ENCODE results near the gene DNMT3A.

Gene DNMT3A

GRCh38 chr2:25372405-25373268 lies 30.9 kb upstream of the DNMT3A start:
- no peak for DNase-seq (ENCODE audit: low read depth)

GRCh38 chr2:25371253-25372241 lies 29.8 kb upstream of the DNMT3A start:
- DNase-seq (ENCODE audit: low read depth): no peak

GRCh38 chr2:25369876-25370275 lies 28.2 kb upstream of the DNMT3A start:
- DNase-seq (ENCODE audit: low read depth): no peak

DNA sequence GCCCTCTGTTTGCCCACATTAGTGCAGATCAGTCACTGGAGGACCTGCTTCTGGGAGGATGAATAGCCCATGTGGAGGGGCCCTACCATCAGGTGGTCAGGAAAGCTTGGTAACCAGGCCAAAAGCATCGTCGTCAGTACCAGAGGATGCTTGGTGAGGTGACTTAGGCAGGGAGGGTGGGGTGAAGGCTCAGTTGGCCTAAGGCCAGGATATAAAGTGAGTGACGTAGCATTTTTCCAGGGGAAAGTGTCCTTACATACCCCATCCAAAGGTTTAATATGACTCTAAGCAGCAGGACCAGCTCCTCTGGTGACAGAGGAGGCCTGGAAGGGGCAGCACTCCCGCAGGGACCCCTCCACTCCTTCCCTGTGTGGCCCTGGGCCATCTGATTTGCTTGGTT lies 27.7 kb upstream of the DNMT3A start:
- no peak for DNase-seq (ENCODE audit: low read depth)

DNA sequence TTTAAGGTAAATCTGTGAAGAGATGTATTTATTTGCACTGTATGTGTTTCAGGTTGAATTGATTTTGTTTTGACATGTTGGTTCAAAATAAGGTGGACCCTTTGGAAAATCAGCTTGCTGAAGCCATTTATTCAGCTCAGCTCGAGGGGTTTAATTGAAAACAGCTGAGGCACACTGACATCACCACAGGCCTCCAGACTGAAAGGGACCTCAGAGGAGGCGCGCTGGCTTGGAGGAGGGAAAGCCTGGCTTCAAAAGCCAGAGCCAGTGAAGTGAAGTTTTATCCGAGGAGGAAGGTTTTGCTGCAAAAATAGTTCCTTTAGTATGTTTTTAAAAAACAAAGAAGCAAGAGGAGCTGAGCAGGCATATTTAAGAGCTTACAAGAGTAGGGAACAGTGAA lies 26.9 kb upstream of the DNMT3A start:
- DNase-seq (ENCODE audit: low read depth): peak; percentile 47

DNA sequence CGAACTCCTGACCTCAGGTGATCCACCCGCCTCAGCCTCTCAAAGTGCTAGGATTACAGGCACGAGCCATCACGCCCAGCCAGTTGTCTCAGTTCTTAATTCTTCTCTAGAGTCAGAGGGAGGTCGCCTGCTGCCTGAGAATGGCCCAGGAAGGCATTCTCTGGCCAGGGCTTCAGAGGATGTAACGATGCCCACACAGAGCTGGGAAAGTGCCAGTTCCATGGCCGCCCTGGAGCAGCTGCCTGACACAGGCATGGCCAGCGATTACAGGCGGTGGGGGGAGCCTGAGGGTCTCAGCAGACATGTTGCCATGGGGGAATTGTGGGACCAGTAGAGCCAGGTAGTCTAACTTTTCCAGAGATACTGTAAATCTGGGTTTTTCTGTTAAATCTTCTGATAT lies 25.6 kb upstream of the DNMT3A start:
- DNase-seq (ENCODE audit: low read depth): no peak

GRCh38 chr2:25366629-25367028 lies 24.9 kb upstream of the DNMT3A start:
- DNase-seq (ENCODE audit: low read depth): no peak

DNA sequence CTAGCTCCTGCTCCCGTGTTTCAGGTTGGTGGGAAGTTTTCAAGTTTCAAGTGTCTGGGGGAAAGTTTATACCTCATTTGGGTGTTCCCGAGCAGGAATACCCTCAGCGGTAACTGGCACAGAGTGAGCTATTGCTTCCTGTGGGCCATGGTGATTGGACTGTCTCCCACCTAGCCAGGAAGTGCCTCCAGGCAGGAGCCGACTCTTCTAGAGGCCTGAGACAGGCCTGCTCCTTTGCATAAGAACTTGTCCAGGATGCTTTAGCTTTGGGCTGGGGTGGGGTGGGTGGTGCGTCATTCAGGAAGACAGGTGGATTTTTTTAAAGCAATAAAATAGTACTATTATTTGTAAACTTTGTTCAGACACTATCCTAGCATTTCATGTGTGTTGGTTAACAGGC lies 23.5 kb upstream of the DNMT3A start:
- no peak for DNase-seq (ENCODE audit: low read depth)

GRCh38 chr2:25363733-25364132 lies 22.0 kb upstream of the DNMT3A start:
- DNase-seq (ENCODE audit: low read depth): no peak

GRCh38 chr2:25362434-25363145 lies 20.9 kb upstream of the DNMT3A start:
- no peak for DNase-seq (ENCODE audit: low read depth)

GRCh38 chr2:25362049-25362433 lies 20.3 kb upstream of the DNMT3A start:
- DNase-seq (ENCODE audit: low read depth): peak; percentile 88

- no peak for DNase-seq (ENCODE audit: low read depth)
These were observed 19.7 kb upstream of the DNMT3A start for GRCh38 chr2:25361261-25362048.

DNA sequence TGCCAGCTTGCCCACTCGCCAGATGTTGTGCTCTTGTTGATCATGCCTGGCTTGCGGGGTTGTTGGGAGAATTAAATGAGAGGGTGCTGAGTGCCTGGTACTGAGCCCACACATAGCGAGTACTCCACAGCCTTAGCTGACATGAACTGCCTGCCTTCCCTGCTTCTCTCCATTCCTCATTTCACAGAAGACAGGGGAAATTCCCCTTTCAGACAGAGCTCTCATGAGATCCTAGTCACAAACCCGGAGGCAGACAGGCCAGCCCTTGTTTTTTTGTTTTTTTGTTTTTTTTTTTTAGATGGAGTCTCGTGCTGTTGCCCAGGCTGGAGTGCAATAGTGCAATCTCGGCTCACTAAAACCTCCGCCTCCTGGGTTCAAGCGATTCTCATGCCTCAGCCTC lies 17.1 kb upstream of the DNMT3A start:
- no peak for DNase-seq (ENCODE audit: low read depth)

GRCh38 chr2:25358249-25358815 lies 16.6 kb upstream of the DNMT3A start:
- no peak for DNase-seq (ENCODE audit: low read depth)

- no peak for DNase-seq (ENCODE audit: low read depth)
These were observed 14.4 kb upstream of the DNMT3A start for GRCh38 chr2:25356088-25356487.

DNA sequence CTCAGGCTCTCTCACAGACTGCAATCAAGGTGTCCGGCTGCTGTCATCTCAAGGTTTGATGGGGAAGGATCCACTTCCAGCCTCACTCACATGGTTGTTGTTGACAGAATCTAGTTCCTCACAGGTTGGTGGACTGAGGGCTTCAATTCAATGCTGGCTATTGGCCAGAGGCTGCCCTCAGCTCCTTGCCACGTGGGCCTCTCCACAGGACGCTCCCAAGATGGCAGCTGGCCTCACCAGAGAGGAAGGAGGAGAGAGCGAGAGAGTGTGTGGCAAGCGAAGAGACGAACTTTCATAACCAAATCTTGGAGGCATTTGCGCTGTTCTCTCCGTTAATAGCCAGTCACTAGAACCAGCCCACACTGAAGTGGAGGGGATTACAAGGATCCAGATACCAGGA lies 13.5 kb upstream of the DNMT3A start:
- DNase-seq (ENCODE audit: low read depth): no peak

DNA sequence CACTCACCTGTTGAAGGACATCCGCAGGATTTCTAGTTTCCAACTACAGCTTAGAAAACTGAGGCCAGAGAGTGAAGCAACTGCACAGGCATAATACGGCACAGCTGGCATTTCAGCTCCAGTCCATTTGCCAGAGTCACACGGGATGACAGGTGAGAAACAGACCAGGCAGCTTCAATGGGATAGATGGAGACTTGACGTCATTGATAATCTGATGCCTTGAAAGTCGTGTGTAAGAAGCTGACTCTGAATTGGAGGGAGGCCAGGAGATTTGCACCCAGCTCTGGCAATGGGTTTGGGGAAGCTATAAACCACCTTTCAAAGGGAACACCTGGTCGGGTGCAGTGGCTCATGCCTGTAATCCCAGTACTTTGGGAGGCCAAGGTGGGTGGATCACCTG lies 12.4 kb upstream of the DNMT3A start:
- DNase-seq (ENCODE audit: low read depth): no peak

DNA sequence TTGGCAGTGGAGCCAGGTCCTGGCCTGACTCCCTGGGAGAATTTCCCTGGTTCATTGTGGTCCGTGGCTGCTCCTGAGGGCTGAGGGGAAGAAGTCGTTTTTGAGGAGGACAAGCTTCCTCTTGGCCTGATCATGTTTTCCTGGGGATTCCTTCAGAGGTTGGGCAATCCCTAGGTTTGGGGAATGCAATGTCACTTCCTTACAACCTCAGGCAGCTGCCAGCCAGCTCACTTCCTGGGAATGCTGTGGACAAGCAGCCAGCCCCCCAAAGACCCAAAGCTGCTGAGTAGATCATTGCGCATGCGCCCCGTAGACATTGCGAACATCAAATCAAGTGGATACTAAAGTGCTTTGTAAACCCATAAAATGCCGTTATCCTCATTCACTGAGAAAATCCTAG lies 7.7 kb upstream of the DNMT3A start:
- peak; percentile 70 for DNase-seq (ENCODE audit: low read depth)

DNA sequence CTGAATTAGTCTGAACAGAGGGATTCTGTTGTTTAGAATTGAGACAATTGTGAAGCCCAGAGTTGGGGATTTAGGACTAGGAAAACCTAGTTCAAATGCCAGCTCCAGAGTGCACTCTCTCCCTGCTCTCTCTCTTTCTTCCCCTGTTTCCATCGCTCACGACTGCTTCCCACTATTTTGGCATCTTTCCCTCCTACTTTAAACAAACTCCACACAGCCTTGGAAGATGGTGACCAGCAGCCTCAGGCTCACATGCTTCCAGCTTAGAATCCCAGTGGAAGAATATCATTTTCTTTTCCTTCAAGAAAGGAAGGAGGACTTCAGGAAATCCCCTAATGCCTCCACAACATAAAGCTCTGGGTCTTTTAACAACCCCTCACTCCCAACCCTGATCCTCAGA lies 6.1 kb upstream of the DNMT3A start:
- DNase-seq (ENCODE audit: low read depth): peak; percentile 10

DNA sequence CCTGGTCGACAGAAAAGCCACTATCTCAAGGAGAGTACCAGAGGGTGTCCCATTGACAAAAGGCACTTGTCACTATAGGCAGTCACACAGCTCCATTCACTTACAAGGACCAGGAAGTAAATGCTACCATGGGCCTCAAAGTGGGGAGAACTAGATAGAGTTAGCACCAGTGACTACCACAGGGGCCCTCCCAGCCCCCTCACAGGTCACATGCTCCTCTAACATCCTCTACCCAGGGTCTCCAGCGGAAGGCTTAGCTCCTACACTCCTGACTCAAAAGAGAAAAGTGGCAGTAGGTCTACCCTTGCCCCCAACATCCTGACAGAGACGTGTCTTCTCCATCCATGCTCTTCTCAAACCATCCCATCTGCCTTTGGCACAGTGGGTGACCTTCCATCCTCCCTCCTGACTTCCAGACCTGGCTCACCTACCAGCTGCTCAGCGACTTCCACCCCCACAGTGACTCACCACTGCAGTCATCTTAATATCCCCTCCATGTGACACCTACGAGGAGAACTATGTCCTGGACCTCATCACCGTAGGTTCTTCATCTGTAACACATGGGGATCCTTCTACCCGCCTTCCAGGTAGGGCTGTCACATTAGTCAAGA lies 5.6 kb upstream of the DNMT3A start:
- DNase-seq (ENCODE audit: low read depth): no peak
